GM23338 (cell line): ENCODE results near the gene DAB1. TPM values are rescaled to one million over a fixed set of nuclear protein-coding genes. Genes with fewer than 3 reads are reported as not detected.

Experiments
- ATAC-seq: fragments of 200-7000 bp; cut with Tn5 transposase; 3 replicates; pipeline ENCODE4 v1.9.1; 2020
- DNase-seq: peaks from one replicate; pipeline ENCODE4 v3.0.0-alpha.2; 2015; ENCODE audit warnings: low spot score
- H2AFZ ChIP-seq: fragments of 200-600 bp; sonication (generic); 2 replicates; pipeline ENCODE4 v1.8.0; 2016; ENCODE audit warnings: antibody characterized with exemption, mild to moderate bottlenecking, moderate library complexity
- H3F3A ChIP-seq: fragments of 200-600 bp; sonication (generic); replicated peaks from 2 replicates; pipeline ENCODE4 v1.8.0; 2017; ENCODE audit warnings: antibody characterized with exemption, mixed run types, low read depth
- H3K27ac ChIP-seq: fragments of 200-600 bp; sonication (generic); 2 replicates; pipeline ENCODE4 v1.6.1; 2016; ENCODE audit warnings: low read depth
- H3K27me3 ChIP-seq: fragments of 200-600 bp; sonication (generic); 2 replicates; pipeline ENCODE4 v1.8.0; 2016; ENCODE audit warnings: mild to moderate bottlenecking, mixed run types, moderate library complexity; ENCODE audit not compliant: insufficient read depth
- H3K36me3 ChIP-seq: fragments of 200-600 bp; sonication (generic); 2 replicates; pipeline ENCODE4 v1.8.0; 2016; ENCODE audit warnings: mild to moderate bottlenecking; ENCODE audit not compliant: insufficient read depth
- H3K4me1 ChIP-seq: fragments of 200-600 bp; sonication (generic); 2 replicates; pipeline ENCODE4 v1.8.0; 2016; ENCODE audit warnings: mild to moderate bottlenecking, moderate library complexity; ENCODE audit not compliant: insufficient read depth
- H3K4me2 ChIP-seq: fragments of 200-600 bp; sonication (generic); 2 replicates; pipeline ENCODE4 v1.7.1; 2017; ENCODE audit warnings: mixed run types
- H3K4me3 ChIP-seq: fragments of 200-600 bp; sonication (generic); 2 replicates; pipeline ENCODE4 v1.6.1; 2016; ENCODE audit warnings: mixed run types
- H3K79me2 ChIP-seq: fragments of 200-600 bp; sonication (generic); replicated peaks from 2 replicates; pipeline ENCODE4 v1.8.0; 2017; ENCODE audit warnings: mild to moderate bottlenecking; ENCODE audit not compliant: insufficient read depth
- H3K9me2 ChIP-seq: fragments of 200-600 bp; sonication (generic); 2 replicates; pipeline ENCODE4 v1.8.0; 2017; ENCODE audit not compliant: insufficient read depth
- H4K20me1 ChIP-seq: fragments of 200-600 bp; sonication (generic); replicated peaks from 2 replicates; pipeline ENCODE4 v1.8.0; 2017; ENCODE audit warnings: mild to moderate bottlenecking; ENCODE audit not compliant: insufficient read depth
- H3K27ac Mint-ChIP-seq: 2 replicates; pipeline ENCODE4 v1.8.0; 2020; ENCODE audit warnings: inconsistent platforms, mild to moderate bottlenecking, moderate library complexity, mixed read lengths
- H3K27me3 Mint-ChIP-seq: 3 replicates; pipeline ENCODE4 v1.8.0; 2022; ENCODE audit warnings: low read depth, mild to moderate bottlenecking, moderate library complexity, mixed read lengths, inconsistent platforms; ENCODE audit not compliant: insufficient read depth, poor library complexity
- H3K36me3 Mint-ChIP-seq: 3 replicates; pipeline ENCODE4 v1.8.0; 2021; ENCODE audit warnings: low read depth, mild to moderate bottlenecking, inconsistent platforms, moderate library complexity, mixed read lengths
- H3K4me1 Mint-ChIP-seq: 3 replicates; pipeline ENCODE4 v1.8.0; 2020; ENCODE audit warnings: mild to moderate bottlenecking, inconsistent platforms, mixed read lengths
- H3K4me3 Mint-ChIP-seq: 3 replicates; pipeline ENCODE4 v1.8.0; 2021; ENCODE audit warnings: moderate library complexity, mild to moderate bottlenecking, inconsistent platforms, mixed read lengths
- H3K9me3 Mint-ChIP-seq: 3 replicates; pipeline ENCODE4 v1.8.0; 2020; ENCODE audit warnings: moderate library complexity, mild to moderate bottlenecking, inconsistent platforms, mixed read lengths
- CREB1 ChIP-seq: fragments of 250-450 bp; sonication (Bioruptor Pico); IDR thresholded peaks from 2 replicates; pipeline ENCODE4 v1.5.0; 2020; ENCODE audit warnings: low read depth, mild to moderate bottlenecking, moderate library complexity
- CTCF ChIP-seq, 2 experiments: fragments of 200-600 bp in 1 of 2; sonication (generic) in 1 of 2; conservative IDR thresholded peaks; 2 replicates each; pipeline versions ENCODE4 v1.5.1 to v1.6.1; 2016 to 2017; ENCODE audit warnings: antibody characterized with exemption in 2 of 2, low read depth in 2 of 2, mild to moderate bottlenecking in 2 of 2, moderate library complexity in 1 of 2
- EZH2 ChIP-seq: fragments of 200-600 bp; sonication (generic); IDR thresholded peaks from one replicate; pipeline ENCODE4 v1.8.0; 2017; ENCODE audit warnings: antibody characterized with exemption, mild to moderate bottlenecking, low read depth; ENCODE audit not compliant: unreplicated experiment
- EZH2phosphoT487 ChIP-seq: fragments of 200-600 bp; sonication (generic); IDR thresholded peaks from one replicate; pipeline ENCODE4 v1.8.1; 2018; ENCODE audit warnings: antibody characterized with exemption; ENCODE audit not compliant: unreplicated experiment
- JUNB ChIP-seq: IDR thresholded peaks from one replicate; pipeline ENCODE4 v1.6.1; 2016; ENCODE audit warnings: antibody characterized with exemption; ENCODE audit not compliant: unreplicated experiment
- NANOG ChIP-seq: IDR thresholded peaks from 2 replicates; pipeline ENCODE4 v1.6.1; 2016; ENCODE audit warnings: antibody characterized with exemption, borderline replicate concordance
- POLR2AphosphoS5 ChIP-seq: IDR thresholded peaks from 2 replicates; pipeline ENCODE4 v1.6.1; 2016; ENCODE audit warnings: antibody characterized with exemption, low read depth
- STAT1 ChIP-seq: IDR thresholded peaks from one replicate; pipeline ENCODE4 v1.6.1; 2016; ENCODE audit warnings: antibody characterized with exemption; ENCODE audit not compliant: unreplicated experiment
- ZNF114 ChIP-seq: fragments of 250-450 bp; sonication (Bioruptor Pico); IDR thresholded peaks from 2 replicates; pipeline ENCODE4 v1.5.0; 2020; ENCODE audit warnings: mild to moderate bottlenecking, moderate library complexity
- ZNF331 ChIP-seq: fragments of 250-450 bp; sonication (Bioruptor Pico); IDR thresholded peaks from 2 replicates; pipeline ENCODE4 v1.5.0; 2020; ENCODE audit warnings: low read depth, mild to moderate bottlenecking, moderate library complexity
- polyA plus RNA-seq: library from polyadenylated mRNA; unstranded; fragments of >200 nt; fragmentation: Nextera tagmentation; extraction: Ambion mirVana; gene quantifications from 2 replicates; pipeline ENCODE4 v1.2.1, GENCODE V29; 2016
- total RNA-seq: library from RNA; depleted of rRNA; stranded (reverse); fragments of >200 nt; shearing (Covaris generic); gene quantifications from 2 replicates; pipeline ENCODE4 v1.2.3, GENCODE V29; 2014
- TF ChIP-seq, protein P1 (sequence below): fragments of 250-450 bp; sonication (Bioruptor Pico); IDR thresholded peaks from 2 replicates; pipeline ENCODE4 v1.5.0; 2020; ENCODE audit warnings: mild to moderate bottlenecking, moderate library complexity
- TF ChIP-seq, protein P2 (sequence below): IDR thresholded peaks from 2 replicates; pipeline ENCODE4 v1.6.1; 2016; ENCODE audit warnings: antibody characterized with exemption
- TF ChIP-seq, protein P3 (sequence below): IDR thresholded peaks from one replicate; pipeline ENCODE4 v1.6.1; 2018; ENCODE audit warnings: antibody characterized with exemption; ENCODE audit not compliant: unreplicated experiment

DAB1 gene
- total and polyA plus RNA-seq, 2 experiments from 2014 or later = 12.8 to 14.5 TPM

GRCh38 chr1:57115030-57115614, 308.7 kb downstream of the DAB1 start:
- Mint-ChIP-seq H3K36me3 (no peaks in the 10 kb centered on the region), H3K9me3 (no peaks in the 10 kb centered on the region), H3K27me3 (peaks cover 3% of the 10 kb centered on the region), H3K4me1 (peaks cover 16% of the 10 kb centered on the region), H3K4me3 (no peak overlapping the region), H3K27ac (no peak overlapping the region)
- no peak overlapping the region for H2AFZ ChIP-seq
- no peaks in the 10 kb centered on the region for H3K4me1 ChIP-seq
- ATAC-seq (no peak), DNase-seq (no peak)
- H3K4me3 ChIP-seq = no peak overlapping the region
- H3K27ac ChIP-seq = no peak overlapping the region
- no peak for TF ChIP-seq EZH2
- no peak for TF ChIP-seq EZH2phosphoT487
- TF ChIP-seq, protein P1, sequence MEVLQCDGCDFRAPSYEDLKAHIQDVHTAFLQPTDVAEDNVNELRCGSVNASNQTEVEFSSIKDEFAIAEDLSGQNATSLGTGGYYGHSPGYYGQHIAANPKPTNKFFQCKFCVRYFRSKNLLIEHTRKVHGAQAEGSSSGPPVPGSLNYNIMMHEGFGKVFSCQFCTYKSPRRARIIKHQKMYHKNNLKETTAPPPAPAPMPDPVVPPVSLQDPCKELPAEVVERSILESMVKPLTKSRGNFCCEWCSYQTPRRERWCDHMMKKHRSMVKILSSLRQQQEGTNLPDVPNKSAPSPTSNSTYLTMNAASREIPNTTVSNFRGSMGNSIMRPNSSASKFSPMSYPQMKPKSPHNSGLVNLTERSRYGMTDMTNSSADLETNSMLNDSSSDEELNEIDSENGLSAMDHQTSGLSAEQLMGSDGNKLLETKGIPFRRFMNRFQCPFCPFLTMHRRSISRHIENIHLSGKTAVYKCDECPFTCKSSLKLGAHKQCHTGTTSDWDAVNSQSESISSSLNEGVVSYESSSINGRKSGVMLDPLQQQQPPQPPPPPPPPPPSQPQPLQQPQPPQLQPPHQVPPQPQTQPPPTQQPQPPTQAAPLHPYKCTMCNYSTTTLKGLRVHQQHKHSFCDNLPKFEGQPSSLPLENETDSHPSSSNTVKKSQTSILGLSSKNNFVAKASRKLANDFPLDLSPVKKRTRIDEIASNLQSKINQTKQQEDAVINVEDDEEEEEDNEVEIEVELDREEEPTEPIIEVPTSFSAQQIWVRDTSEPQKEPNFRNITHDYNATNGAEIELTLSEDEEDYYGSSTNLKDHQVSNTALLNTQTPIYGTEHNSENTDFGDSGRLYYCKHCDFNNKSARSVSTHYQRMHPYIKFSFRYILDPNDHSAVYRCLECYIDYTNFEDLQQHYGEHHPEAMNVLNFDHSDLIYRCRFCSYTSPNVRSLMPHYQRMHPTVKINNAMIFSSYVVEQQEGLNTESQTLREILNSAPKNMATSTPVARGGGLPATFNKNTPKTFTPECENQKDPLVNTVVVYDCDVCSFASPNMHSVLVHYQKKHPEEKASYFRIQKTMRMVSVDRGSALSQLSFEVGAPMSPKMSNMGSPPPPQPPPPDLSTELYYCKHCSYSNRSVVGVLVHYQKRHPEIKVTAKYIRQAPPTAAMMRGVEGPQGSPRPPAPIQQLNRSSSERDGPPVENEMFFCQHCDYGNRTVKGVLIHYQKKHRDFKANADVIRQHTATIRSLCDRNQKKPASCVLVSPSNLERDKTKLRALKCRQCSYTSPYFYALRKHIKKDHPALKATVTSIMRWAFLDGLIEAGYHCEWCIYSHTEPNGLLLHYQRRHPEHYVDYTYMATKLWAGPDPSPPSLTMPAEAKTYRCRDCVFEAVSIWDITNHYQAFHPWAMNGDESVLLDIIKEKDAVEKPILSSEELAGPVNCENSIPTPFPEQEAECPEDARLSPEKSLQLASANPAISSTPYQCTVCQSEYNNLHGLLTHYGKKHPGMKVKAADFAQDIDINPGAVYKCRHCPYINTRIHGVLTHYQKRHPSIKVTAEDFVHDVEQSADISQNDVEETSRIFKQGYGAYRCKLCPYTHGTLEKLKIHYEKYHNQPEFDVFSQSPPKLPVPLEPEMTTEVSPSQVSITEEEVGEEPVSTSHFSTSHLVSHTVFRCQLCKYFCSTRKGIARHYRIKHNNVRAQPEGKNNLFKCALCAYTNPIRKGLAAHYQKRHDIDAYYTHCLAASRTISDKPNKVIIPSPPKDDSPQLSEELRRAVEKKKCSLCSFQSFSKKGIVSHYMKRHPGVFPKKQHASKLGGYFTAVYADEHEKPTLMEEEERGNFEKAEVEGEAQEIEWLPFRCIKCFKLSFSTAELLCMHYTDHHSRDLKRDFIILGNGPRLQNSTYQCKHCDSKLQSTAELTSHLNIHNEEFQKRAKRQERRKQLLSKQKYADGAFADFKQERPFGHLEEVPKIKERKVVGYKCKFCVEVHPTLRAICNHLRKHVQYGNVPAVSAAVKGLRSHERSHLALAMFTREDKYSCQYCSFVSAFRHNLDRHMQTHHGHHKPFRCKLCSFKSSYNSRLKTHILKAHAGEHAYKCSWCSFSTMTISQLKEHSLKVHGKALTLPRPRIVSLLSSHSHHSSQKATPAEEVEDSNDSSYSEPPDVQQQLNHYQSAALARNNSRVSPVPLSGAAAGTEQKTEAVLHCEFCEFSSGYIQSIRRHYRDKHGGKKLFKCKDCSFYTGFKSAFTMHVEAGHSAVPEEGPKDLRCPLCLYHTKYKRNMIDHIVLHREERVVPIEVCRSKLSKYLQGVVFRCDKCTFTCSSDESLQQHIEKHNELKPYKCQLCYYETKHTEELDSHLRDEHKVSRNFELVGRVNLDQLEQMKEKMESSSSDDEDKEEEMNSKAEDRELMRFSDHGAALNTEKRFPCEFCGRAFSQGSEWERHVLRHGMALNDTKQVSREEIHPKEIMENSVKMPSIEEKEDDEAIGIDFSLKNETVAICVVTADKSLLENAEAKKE (CRISPR knock-in tag) = no peak
- TF ChIP-seq CTCF (conservative IDR thresholded peaks at IDR 0.05; ENCODE audit: low read depth in 2 of 2) = no peak
- no peak for TF ChIP-seq STAT1
- TF ChIP-seq NANOG = no peak
- TF ChIP-seq, protein P2, sequence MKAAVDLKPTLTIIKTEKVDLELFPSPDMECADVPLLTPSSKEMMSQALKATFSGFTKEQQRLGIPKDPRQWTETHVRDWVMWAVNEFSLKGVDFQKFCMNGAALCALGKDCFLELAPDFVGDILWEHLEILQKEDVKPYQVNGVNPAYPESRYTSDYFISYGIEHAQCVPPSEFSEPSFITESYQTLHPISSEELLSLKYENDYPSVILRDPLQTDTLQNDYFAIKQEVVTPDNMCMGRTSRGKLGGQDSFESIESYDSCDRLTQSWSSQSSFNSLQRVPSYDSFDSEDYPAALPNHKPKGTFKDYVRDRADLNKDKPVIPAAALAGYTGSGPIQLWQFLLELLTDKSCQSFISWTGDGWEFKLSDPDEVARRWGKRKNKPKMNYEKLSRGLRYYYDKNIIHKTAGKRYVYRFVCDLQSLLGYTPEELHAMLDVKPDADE = no peak
- TF ChIP-seq JUNB = no peak
- TF ChIP-seq, protein P3, sequence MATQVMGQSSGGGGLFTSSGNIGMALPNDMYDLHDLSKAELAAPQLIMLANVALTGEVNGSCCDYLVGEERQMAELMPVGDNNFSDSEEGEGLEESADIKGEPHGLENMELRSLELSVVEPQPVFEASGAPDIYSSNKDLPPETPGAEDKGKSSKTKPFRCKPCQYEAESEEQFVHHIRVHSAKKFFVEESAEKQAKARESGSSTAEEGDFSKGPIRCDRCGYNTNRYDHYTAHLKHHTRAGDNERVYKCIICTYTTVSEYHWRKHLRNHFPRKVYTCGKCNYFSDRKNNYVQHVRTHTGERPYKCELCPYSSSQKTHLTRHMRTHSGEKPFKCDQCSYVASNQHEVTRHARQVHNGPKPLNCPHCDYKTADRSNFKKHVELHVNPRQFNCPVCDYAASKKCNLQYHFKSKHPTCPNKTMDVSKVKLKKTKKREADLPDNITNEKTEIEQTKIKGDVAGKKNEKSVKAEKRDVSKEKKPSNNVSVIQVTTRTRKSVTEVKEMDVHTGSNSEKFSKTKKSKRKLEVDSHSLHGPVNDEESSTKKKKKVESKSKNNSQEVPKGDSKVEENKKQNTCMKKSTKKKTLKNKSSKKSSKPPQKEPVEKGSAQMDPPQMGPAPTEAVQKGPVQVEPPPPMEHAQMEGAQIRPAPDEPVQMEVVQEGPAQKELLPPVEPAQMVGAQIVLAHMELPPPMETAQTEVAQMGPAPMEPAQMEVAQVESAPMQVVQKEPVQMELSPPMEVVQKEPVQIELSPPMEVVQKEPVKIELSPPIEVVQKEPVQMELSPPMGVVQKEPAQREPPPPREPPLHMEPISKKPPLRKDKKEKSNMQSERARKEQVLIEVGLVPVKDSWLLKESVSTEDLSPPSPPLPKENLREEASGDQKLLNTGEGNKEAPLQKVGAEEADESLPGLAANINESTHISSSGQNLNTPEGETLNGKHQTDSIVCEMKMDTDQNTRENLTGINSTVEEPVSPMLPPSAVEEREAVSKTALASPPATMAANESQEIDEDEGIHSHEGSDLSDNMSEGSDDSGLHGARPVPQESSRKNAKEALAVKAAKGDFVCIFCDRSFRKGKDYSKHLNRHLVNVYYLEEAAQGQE = no peak
- TF ChIP-seq POLR2AphosphoS5 = no peak
- no peak for TF ChIP-seq ZNF114 (CRISPR knock-in tag)
- TF ChIP-seq CREB1 (CRISPR knock-in tag) = no peak
- no peak for TF ChIP-seq ZNF331 (CRISPR knock-in tag)
- no peaks in the 10 kb centered on the region for H3K36me3 ChIP-seq
- no peaks in the 10 kb centered on the region for H3K79me2 ChIP-seq
- H3K4me2 ChIP-seq = no peak overlapping the region
- H4K20me1 ChIP-seq = no peaks in the 10 kb centered on the region
- H3F3A ChIP-seq = no peaks in the 10 kb centered on the region
- H3K27me3 ChIP-seq = no peaks in the 10 kb centered on the region
- no peaks in the 10 kb centered on the region for H3K9me2 ChIP-seq
